Measurements from ENCODE around the gene PCNP.
"Not testable (repeated sequence)": the region's sequence is repeated elsewhere in the genome, so short reads cannot be mapped to it uniquely, and the experiment has no call there.

DNA sequence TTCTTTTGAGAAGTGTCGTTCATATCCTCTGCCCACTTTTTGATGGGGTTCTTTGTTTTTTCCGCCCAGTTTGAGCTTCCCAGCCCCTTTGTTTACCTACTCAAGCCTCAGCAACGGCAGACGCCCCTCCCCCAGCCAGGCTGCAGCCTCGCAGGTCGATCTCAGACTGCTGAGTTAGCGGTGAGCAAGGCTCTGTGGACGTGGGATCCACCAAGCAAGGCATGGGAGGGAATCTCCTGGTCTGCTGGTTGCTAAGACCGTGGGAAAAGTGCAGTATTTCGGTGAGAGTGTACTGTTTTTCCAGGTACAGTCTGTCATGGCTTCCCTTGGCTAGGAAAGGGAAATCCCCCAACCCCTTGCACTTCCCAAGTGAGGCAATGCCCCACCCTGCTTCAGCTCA is 31.4 kb downstream of the PCNP start:
- TF ChIP-seq, protein P1, sequence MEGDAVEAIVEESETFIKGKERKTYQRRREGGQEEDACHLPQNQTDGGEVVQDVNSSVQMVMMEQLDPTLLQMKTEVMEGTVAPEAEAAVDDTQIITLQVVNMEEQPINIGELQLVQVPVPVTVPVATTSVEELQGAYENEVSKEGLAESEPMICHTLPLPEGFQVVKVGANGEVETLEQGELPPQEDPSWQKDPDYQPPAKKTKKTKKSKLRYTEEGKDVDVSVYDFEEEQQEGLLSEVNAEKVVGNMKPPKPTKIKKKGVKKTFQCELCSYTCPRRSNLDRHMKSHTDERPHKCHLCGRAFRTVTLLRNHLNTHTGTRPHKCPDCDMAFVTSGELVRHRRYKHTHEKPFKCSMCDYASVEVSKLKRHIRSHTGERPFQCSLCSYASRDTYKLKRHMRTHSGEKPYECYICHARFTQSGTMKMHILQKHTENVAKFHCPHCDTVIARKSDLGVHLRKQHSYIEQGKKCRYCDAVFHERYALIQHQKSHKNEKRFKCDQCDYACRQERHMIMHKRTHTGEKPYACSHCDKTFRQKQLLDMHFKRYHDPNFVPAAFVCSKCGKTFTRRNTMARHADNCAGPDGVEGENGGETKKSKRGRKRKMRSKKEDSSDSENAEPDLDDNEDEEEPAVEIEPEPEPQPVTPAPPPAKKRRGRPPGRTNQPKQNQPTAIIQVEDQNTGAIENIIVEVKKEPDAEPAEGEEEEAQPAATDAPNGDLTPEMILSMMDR (conservative IDR thresholded peaks at IDR 0.05 in 1 of 2, IDR thresholded peaks at IDR 0.05 in 1 of 2; ENCODE audit: low read depth in 1 of 2, low read length in 2 of 2) = not testable (repeated sequence)
- TF ChIP-seq EZH2 (IDR thresholded peaks at IDR 0.05; ENCODE audit: low read length, missing control alignments) = not testable (repeated sequence)
